HFFc6 (cell line): ENCODE data around the gene BEND4. TPM values are rescaled to one million over a fixed set of nuclear protein-coding genes. Genes with fewer than 3 reads are reported as not detected.
A peak's percentile ranks its signal among the peaks of the same experiment; 100 is the strongest.

Experiments used
- DNase-seq: peaks from one replicate; pipeline ENCODE4 v3.0.0-alpha.2; 2018
- H3K27ac Mint-ChIP-seq: 2 replicates; pipeline ENCODE4 v1.8.0; 2020; ENCODE audit warnings: mild to moderate bottlenecking, mixed read lengths
- H3K27me3 Mint-ChIP-seq: 2 replicates; pipeline ENCODE4 v1.8.0; 2021; ENCODE audit warnings: mild to moderate bottlenecking, moderate library complexity, mixed read lengths; ENCODE audit not compliant: insufficient read depth
- H3K36me3 Mint-ChIP-seq: 2 replicates; pipeline ENCODE4 v1.8.0; 2021; ENCODE audit warnings: low read depth, mixed read lengths
- H3K4me1 Mint-ChIP-seq: 2 replicates; pipeline ENCODE4 v1.8.0; 2020; ENCODE audit warnings: low read depth, mixed read lengths
- H3K4me3 Mint-ChIP-seq: 2 replicates; pipeline ENCODE4 v1.8.0; 2020; ENCODE audit warnings: mild to moderate bottlenecking, moderate library complexity, mixed read lengths
- H3K9me3 Mint-ChIP-seq: 2 replicates; pipeline ENCODE4 v1.8.0; 2020; ENCODE audit warnings: mild to moderate bottlenecking, mixed read lengths
- CTCF ChIP-seq: fragments of 200-600 bp; sonication (generic); IDR thresholded peaks from 2 replicates; pipeline ENCODE4 v1.5.0; 2021; ENCODE audit warnings: antibody characterized with exemption, mild to moderate bottlenecking
- total RNA-seq, 6 experiments: library from RNA; stranded (reverse); fragmentation: NEBNext Ultra II Directional; extraction: Animal tissue kit (Norgen Biotek cat#: 25700); gene quantifications; 2 replicates in 1 of 6; 3 replicates in 5 of 6; pipeline ENCODE4 v1.2.3, GENCODE V29; 2021

The BEND4 gene
- total RNA-seq, 6 experiments from 2014 or later = not detected

DNA sequence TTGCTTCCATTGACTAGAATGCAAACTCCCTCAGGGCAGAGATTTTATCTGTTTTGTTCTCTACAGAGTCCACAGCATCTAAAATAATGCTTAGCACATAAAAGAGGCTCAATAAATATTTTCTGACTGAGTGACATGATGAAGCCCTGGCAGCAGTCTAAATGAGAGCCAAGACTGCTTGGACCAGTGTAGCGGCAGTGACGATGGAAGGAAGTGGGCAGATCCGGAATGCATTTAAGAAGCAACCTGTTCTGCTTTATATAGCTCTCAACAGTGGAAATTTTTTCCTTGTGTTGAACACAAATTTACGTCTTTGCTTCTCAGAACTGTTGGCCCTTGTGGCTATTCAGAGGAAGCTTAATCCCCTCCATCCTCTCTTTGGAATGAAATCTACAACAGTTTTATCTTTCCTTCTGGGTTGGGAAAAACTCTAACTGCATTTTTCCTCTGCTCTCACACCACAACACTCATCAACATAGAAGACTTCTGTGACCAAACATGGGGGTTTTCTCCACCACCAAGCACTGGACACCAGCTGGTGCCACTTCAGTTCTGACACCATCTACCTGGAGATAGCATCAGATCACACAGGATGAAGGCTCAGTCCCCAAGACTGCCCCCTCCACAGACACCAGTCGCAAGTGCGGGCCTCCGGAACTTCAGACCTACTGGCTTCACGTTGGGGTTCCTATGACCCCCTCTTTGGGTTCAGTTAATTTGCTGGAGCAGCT, 7.0 kb upstream of the BEND4 start:
- no peaks in the 10 kb centered on the region for H3K36me3 Mint-ChIP-seq
- H3K9me3 Mint-ChIP-seq = peaks cover 5% of the 10 kb centered on the region
- no peaks in the 10 kb centered on the region for H3K4me1 Mint-ChIP-seq
- no peak overlapping the region for H3K4me3 Mint-ChIP-seq
- H3K27me3 Mint-ChIP-seq = peaks cover 2% of the 10 kb centered on the region; the same call in 1 of the 2 replicates
- no peak overlapping the region for H3K27ac Mint-ChIP-seq
- DNase-seq = no peak
- TF ChIP-seq CTCF = no peak

DNA sequence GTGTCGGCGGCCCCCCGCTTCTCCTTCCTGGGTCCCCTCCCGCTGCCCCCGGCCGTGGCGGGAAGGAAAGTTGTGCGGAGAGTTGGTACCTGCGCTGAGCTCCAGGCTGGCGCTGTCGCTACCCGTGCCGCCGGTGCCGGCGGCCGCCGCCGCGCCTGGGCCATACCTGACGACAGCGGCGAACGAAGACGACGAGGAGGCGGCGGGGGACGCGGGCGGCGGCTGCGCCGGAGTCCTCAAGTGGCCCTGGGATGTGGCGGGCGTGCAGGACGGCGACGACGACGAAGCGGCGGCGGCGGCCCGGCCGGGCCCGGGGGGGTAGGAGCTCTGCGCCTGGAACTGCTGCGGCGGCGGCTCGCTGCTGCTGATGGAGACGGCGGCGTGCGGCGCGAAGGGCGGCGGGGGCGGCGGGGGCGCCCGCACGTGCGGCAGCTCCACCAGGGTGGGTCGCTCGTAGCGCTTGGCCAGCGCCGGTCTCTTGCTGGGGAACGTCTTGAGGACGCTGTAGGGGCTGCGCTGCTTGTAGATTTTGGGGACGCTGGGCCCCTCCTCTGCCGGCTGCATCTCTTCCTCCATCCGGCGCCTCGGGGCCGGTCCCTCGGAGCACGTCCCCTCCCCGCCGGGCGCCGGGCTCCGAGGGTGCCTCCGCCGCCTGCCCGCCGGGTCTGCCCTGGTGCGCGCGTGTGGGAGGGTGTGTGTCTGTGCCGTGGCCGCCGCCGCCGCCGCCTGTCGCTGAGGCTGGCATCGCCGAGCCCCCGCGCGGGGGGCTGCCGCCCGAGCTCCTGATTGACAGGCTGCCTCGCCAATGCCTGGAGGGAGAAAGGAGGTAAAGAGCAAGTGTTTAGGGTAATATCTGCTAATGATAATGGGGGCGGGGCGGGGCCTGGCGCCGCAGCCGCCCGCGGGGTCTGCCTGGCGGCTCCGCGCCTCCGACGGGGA, 618 bp downstream of the BEND4 start:
- Mint-ChIP-seq H3K4me3 (no peak overlapping the region), H3K27ac (no peak overlapping the region), H3K27me3 (peaks cover 33% of the 10 kb centered on the region), H3K9me3 (peaks cover 5% of the 10 kb centered on the region; the same call in 1 of the 2 replicates), H3K36me3 (peaks cover 5% of the 10 kb centered on the region; the same call in 1 of the 2 replicates), H3K4me1 (peaks cover 6% of the 10 kb centered on the region)
- DNase-seq = no peak
- no peak for TF ChIP-seq CTCF

DNA sequence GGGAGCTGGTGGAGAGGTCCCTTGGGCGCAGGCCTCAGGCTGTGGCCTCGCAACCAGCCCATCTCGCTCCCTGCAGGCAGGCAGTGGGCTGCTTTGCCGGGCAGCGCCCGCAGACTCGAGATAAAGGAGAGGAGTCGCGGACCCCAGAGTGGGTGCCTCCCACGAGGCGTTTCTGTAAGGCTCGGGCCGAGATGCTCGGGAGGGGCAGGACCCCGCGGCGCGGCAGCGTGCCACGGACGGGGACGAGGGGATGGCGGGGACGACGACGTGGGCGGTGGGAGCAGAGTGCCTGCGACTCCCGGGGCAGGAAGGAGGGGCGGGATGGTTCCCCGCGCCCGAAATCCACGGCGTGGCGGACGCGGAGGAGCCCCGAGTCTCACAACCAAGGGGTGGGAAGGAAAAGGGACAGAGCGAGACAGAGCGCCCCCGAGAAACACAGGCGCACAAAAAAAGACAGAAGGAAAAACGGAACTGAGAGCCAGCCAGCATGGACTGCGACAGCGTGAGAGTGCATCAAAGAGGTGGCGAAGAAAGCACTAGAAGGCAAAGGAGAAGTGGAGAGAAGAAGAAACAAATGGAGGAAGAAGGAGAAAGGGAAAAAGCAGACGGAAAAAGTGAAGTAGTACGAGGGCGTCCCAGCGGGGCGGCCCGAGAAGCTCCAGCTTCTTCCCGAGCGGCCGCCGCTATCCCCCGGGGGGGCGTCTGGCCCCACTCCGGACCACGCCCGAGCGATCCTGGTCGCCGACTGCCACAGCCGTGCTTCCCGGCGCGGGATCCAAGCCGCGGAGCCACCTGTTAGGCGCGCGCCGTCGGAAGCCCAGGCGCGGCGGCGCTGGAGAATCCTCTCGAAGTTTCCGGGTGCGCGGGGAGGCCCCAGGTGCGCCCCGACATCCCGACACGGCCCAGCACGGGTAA, 1.5 kb downstream of the BEND4 start:
- DNase-seq = no peak
- peaks cover 5% of the 10 kb centered on the region; the same call in 1 of the 2 replicates for H3K9me3 Mint-ChIP-seq
- peak overlapping the region; percentile 82 for H3K4me3 Mint-ChIP-seq
- H3K36me3 Mint-ChIP-seq = peaks cover 5% of the 10 kb centered on the region; the same call in 1 of the 2 replicates
- peaks cover 6% of the 10 kb centered on the region for H3K4me1 Mint-ChIP-seq
- H3K27ac Mint-ChIP-seq = no peak overlapping the region
- H3K27me3 Mint-ChIP-seq = peaks cover 33% of the 10 kb centered on the region
- TF ChIP-seq CTCF = no peak

- H3K27ac Mint-ChIP-seq = no peak overlapping the region
- H3K36me3 Mint-ChIP-seq = peaks cover 5% of the 10 kb centered on the region; the same call in 1 of the 2 replicates
- H3K9me3 Mint-ChIP-seq = peaks cover 5% of the 10 kb centered on the region; the same call in 1 of the 2 replicates
- no peak for DNase-seq
- peaks cover 10% of the 10 kb centered on the region for H3K4me1 Mint-ChIP-seq
- no peak for TF ChIP-seq CTCF
- no peak overlapping the region for H3K4me3 Mint-ChIP-seq
- peaks cover 33% of the 10 kb centered on the region for H3K27me3 Mint-ChIP-seq
Measured at GRCh38 chr4:42149004-42149403, 3.5 kb downstream of the BEND4 start.

GRCh38 chr4:42148425-42148824, 4.0 kb downstream of the BEND4 start:
- DNase-seq = no peak
- peaks cover 28% of the 10 kb centered on the region for H3K27me3 Mint-ChIP-seq
- H3K4me1 Mint-ChIP-seq = peaks cover 15% of the 10 kb centered on the region
- no peak for TF ChIP-seq CTCF
- H3K9me3 Mint-ChIP-seq = peaks cover 5% of the 10 kb centered on the region; the same call in 1 of the 2 replicates
- H3K4me3 Mint-ChIP-seq = no peak overlapping the region
- H3K36me3 Mint-ChIP-seq = peaks cover 5% of the 10 kb centered on the region; the same call in 1 of the 2 replicates
- no peak overlapping the region for H3K27ac Mint-ChIP-seq
